ENCODE data around the gene SMKR1. TPM values are rescaled to one million over a fixed set of nuclear protein-coding genes. Genes with fewer than 3 reads are reported as not detected.

Gene SMKR1
- total and polyA plus RNA-seq, 9 of the 15 experiments (the other 6 are each of a cell fraction or from before 2014, with no cell fraction given) = 0.58 to 1.8 (median 0.93) TPM; not detected in 1

- TF ChIP-seq CTCF (IDR thresholded peaks at IDR 0.05 in 2 of 3, conservative IDR thresholded peaks at IDR 0.05 in 1 of 3; ENCODE audit: insufficient read depth in 2 of 3, low read depth in 1 of 3, low read length in 3 of 3) (0 out of 6 replicates have a peak, but pooled peaks of 1 of the 3 experiments have one; percentile 6), VEZF1 (CRISPR knock-in tag; IDR thresholded peaks at IDR 0.05) (peak; percentile 53), ID3 (CRISPR knock-in tag; IDR thresholded peaks at IDR 0.05) (no peak), ID3 (tag; IDR thresholded peaks at IDR 0.05) (peak; percentile 80), ZNF282 (CRISPR knock-in tag; IDR thresholded peaks at IDR 0.05) (no peak), SMARCA5 (IDR thresholded peaks at IDR 0.05) (no peak), SMAD1 (IDR thresholded peaks at IDR 0.05; ENCODE audit: low read depth, low read length, partially characterized antibody) (no peak), PCBP1 (IDR thresholded peaks at IDR 0.05; ENCODE audit: low read depth, low read length, poor library complexity, severe bottlenecking) (no peak), ETS1 (conservative IDR thresholded peaks at IDR 0.05; ENCODE audit: control insufficient read depth, low read depth, low read length) (0 out of 2 replicates have a peak, but pooled peaks have one; percentile 31), HCFC1 (IDR thresholded peaks at IDR 0.05; ENCODE audit: low read depth, low read length) (no peak), MEIS2 (IDR thresholded peaks at IDR 0.05; ENCODE audit: partially characterized antibody) (no peak), EP300 (IDR thresholded peaks at IDR 0.05; ENCODE audit: low read length) (no peak), AFF4 (CRISPR knock-in tag; IDR thresholded peaks at IDR 0.05) (no peak), NR3C1 (CRISPR knock-in tag; IDR thresholded peaks at IDR 0.05) (peak; percentile 54; the same call in 1 of the 2 replicates), ZNF586 (CRISPR knock-in tag; conservative IDR thresholded peaks at IDR 0.05) (no peak), MAZ (CRISPR knock-in tag; conservative IDR thresholded peaks at IDR 0.05 in 1 of 2, IDR thresholded peaks at IDR 0.05 in 1 of 2) (peak; percentile 35 to 41; a peak in 1 of 4 replicates)
Measured at GRCh38 chr7:129501760-129502707, at the start of gene SMKR1 (continued).
